ENCODE measurements around the gene NUMB. TPM values are rescaled to one million over a fixed set of nuclear protein-coding genes. Genes with fewer than 3 reads are reported as not detected.

Gene NUMB
- total and polyA plus RNA-seq, 4 donors, result 21.2 to 45.8 (median 26.1) TPM

- H3K36me3 ChIP-seq (ENCODE audit: control insufficient read depth in 4 of 4, insufficient read depth in 3 of 4, low read depth in 1 of 4, low read length in 3 of 4), result no peaks in the 10 kb centered on the region
- no peak for DNase-seq (ENCODE audit: low spot score)
- no peak for TF ChIP-seq HNF4G (IDR thresholded peaks at IDR 0.05)
- TF ChIP-seq CTCF (IDR thresholded peaks at IDR 0.05; ENCODE audit: low read depth, low read length, missing input control), result no peak
- no peak for TF ChIP-seq JUND (IDR thresholded peaks at IDR 0.05)
- no peak for TF ChIP-seq GABPA (IDR thresholded peaks at IDR 0.05 in 1 of 2, conservative IDR thresholded peaks at IDR 0.05 in 1 of 2)
- no peak for TF ChIP-seq ZBTB33 (IDR thresholded peaks at IDR 0.05)
- TF ChIP-seq RAD21 (IDR thresholded peaks at IDR 0.05), result no peak
- TF ChIP-seq MAX (IDR thresholded peaks at IDR 0.05), result no peak
- no peak overlapping the region for H3K27ac ChIP-seq (ENCODE audit: low read depth in 1 of 2, low read length in 2 of 2)
- H3K9me3 ChIP-seq (ENCODE audit: control insufficient read depth in 4 of 4, low read length in 3 of 4), result no peaks in the 10 kb centered on the region
- no peak overlapping the region for H3K9ac ChIP-seq (ENCODE audit: low read depth in 1 of 2, low read length in 2 of 2)
- no peaks in the 10 kb centered on the region for H3K27me3 ChIP-seq (ENCODE audit: control insufficient read depth in 4 of 4, insufficient read depth in 4 of 4, low read length in 3 of 4)
- H3K4me1 ChIP-seq (ENCODE audit: control insufficient read depth in 4 of 4, insufficient read depth in 4 of 4, low read length in 3 of 4), result peaks cover 0 to 1% (median 0%) of the 10 kb centered on the region in 4 donors
- no peak overlapping the region for H3K4me3 ChIP-seq (ENCODE audit: low read depth in 1 of 3, low read length in 3 of 3)
Observed at GRCh38 chr14:73372529-73372928, 85.8 kb downstream of the NUMB start.

- Histone ChIP-seq H3K9ac (ENCODE audit: low read depth in 1 of 2, low read length in 2 of 2) (no peak overlapping the region), H3K36me3 (ENCODE audit: control insufficient read depth in 4 of 4, insufficient read depth in 3 of 4, low read depth in 1 of 4, low read length in 3 of 4) (peaks cover 0 to 2% (median 0%) of the 10 kb centered on the region in 4 donors), H3K9me3 (ENCODE audit: control insufficient read depth in 4 of 4, low read length in 3 of 4) (no peaks in the 10 kb centered on the region), H3K27me3 (ENCODE audit: control insufficient read depth in 4 of 4, insufficient read depth in 4 of 4, low read length in 3 of 4) (no peaks in the 10 kb centered on the region), H3K4me3 (ENCODE audit: low read depth in 1 of 3, low read length in 3 of 3) (no peak overlapping the region), H3K4me1 (ENCODE audit: control insufficient read depth in 4 of 4, insufficient read depth in 4 of 4, low read length in 3 of 4) (peaks cover 0 to 10% (median 3%) of the 10 kb centered on the region in 4 donors), H3K27ac (ENCODE audit: low read depth in 1 of 2, low read length in 2 of 2) (no peak overlapping the region)
- no peak for DNase-seq (ENCODE audit: low spot score)
- WGBS, result 98% methylated on average over 5 of the region's 5 CpGs
- TF ChIP-seq ATF3 (IDR thresholded peaks at IDR 0.05) (no peak), GABPA (IDR thresholded peaks at IDR 0.05 in 1 of 2, conservative IDR thresholded peaks at IDR 0.05 in 1 of 2) (no peak), HNF4A (conservative IDR thresholded peaks at IDR 0.05) (no peak), YY1 (IDR thresholded peaks at IDR 0.05) (no peak), ZBTB33 (IDR thresholded peaks at IDR 0.05) (no peak), RXRA (IDR thresholded peaks at IDR 0.05) (no peak), EGR1 (IDR thresholded peaks at IDR 0.05; ENCODE audit: low read depth in 2 of 2) (no peak), MAX (IDR thresholded peaks at IDR 0.05) (no peak), HNF4G (IDR thresholded peaks at IDR 0.05) (no peak), TAF1 (conservative IDR thresholded peaks at IDR 0.05) (no peak), FOXA1 (IDR thresholded peaks at IDR 0.05) (no peak)
Observed at GRCh38 chr14:73370561-73370960, 87.8 kb downstream of the NUMB start.
